Endothelial cell of umbilical vein (primary cell): ENCODE results near the gene VEGFA. TPM values are rescaled to one million over a fixed set of nuclear protein-coding genes. Genes with fewer than 3 reads are reported as not detected.
A peak's percentile ranks its signal among the peaks of the same experiment; 100 is the strongest.

Source experiments
- BruUV-seq: library from RNA; stranded (reverse); fragments of 400-500 nt; replicated peaks from 2 replicates; lab custom pipeline; 2021; lab: Mats Ljungman, UMichigan
- CTCF ChIA-PET: fragments of 300-600, 350-600 bp; sonication (Branson Sonifier 250); formaldehyde crosslinking; loops from one replicate; lab custom pipeline; 2021; ENCODE audit warnings: antibody characterized with exemption, inconsistent platforms; lab: Charles Lee
- POLR2A ChIA-PET: fragments of 300-600, 350-600 bp; sonication (Branson Sonifier 250); formaldehyde crosslinking; loops from one replicate; lab custom pipeline; 2021; ENCODE audit warnings: antibody characterized with exemption, inconsistent platforms; lab: Charles Lee
- DNase-seq: peaks from one replicate; pipeline ENCODE4 v3.0.0-alpha.2; 2011; ENCODE audit warnings: low read depth, low spot score
- FAIRE-seq: peaks from 2 replicates; lab custom pipeline; 2011; peaks lifted over from hg19 to GRCh38; lab: Jason Lieb, UNC
- H2AFZ ChIP-seq: 2 replicates; pipeline ENCODE4 v1.6.0; 2012; ENCODE audit warnings: low read depth, low read length, control low read depth, inconsistent platforms
- H3K27ac ChIP-seq: 2 replicates; pipeline ENCODE4 v1.5.1; 2011; ENCODE audit warnings: low read depth, mild to moderate bottlenecking, control low read depth, low read length, moderate library complexity; ENCODE audit not compliant: insufficient read depth
- H3K27me3 ChIP-seq, 2 experiments: 2 replicates each; pipeline versions ENCODE4 v1.6.0 to v1.6.1; 2011; ENCODE audit warnings: low read length in 2 of 2, mixed read lengths in 1 of 2; ENCODE audit not compliant: control insufficient read depth in 2 of 2, insufficient read depth in 2 of 2
- H3K36me3 ChIP-seq, 2 experiments: 2 replicates in 1 of 2; 3 replicates in 1 of 2; pipeline ENCODE4 v1.5.1; 2011; ENCODE audit warnings: low read length in 2 of 2, mild to moderate bottlenecking in 1 of 2, moderate library complexity in 1 of 2; ENCODE audit not compliant: control insufficient read depth in 2 of 2, insufficient read depth in 2 of 2; ENCODE audit errors: extremely low read depth in 1 of 2
- H3K4me1 ChIP-seq: 3 replicates; pipeline ENCODE4 v1.5.1; 2011; ENCODE audit warnings: mild to moderate bottlenecking, low read length; ENCODE audit not compliant: control insufficient read depth, insufficient read depth; ENCODE audit errors: extremely low read depth
- H3K4me2 ChIP-seq: 2 replicates; pipeline ENCODE4 v1.6.1; 2011; ENCODE audit warnings: low read length, control low read depth, mixed read lengths; ENCODE audit not compliant: insufficient read depth
- H3K4me3 ChIP-seq, 3 experiments: fragments of 200-600 bp in 1 of 3; sonication (generic), shearing (Covaris generic) in 1 of 3; replicated peaks in 1 of 3; 2 replicates each; pipeline ENCODE4 v1.5.1; 2011 to 2016; ENCODE audit warnings: control low read depth in 3 of 3, low read length in 3 of 3, mild to moderate bottlenecking in 2 of 3, inconsistent platforms in 1 of 3, low read depth in 1 of 3, moderate library complexity in 1 of 3; ENCODE audit not compliant: insufficient read depth in 1 of 3
- H3K79me2 ChIP-seq: 2 replicates; pipeline ENCODE4 v1.6.0; 2012; ENCODE audit warnings: low read length, inconsistent platforms; ENCODE audit not compliant: control insufficient read depth, insufficient read depth
- H3K9ac ChIP-seq: replicated peaks from 2 replicates; pipeline ENCODE3; 2011; ENCODE audit warnings: low read length, control low read depth; ENCODE audit not compliant: insufficient read depth; ENCODE audit errors: extremely low read depth
- H3K9me1 ChIP-seq: replicated peaks from 3 replicates; pipeline ENCODE4 v1.6.0; 2011; ENCODE audit warnings: mild to moderate bottlenecking, low read length; ENCODE audit not compliant: control insufficient read depth, insufficient read depth; ENCODE audit errors: extremely low read depth
- H3K9me3 ChIP-seq: replicated peaks from 2 replicates; pipeline ENCODE4 v1.5.1; 2012; ENCODE audit warnings: low read length, inconsistent platforms; ENCODE audit not compliant: control insufficient read depth, insufficient read depth
- H4K20me1 ChIP-seq: replicated peaks from 2 replicates; pipeline ENCODE3; 2011; ENCODE audit warnings: mild to moderate bottlenecking, low read length; ENCODE audit not compliant: control insufficient read depth, insufficient read depth; ENCODE audit errors: extremely low read depth
- EZH2 ChIP-seq: IDR thresholded peaks from 2 replicates; pipeline ENCODE4 v1.6.1; 2012; ENCODE audit warnings: borderline replicate concordance, low read depth, mild to moderate bottlenecking, moderate library complexity, low read length, inconsistent platforms; ENCODE audit not compliant: severe bottlenecking
- FOS ChIP-seq: IDR thresholded peaks from 2 replicates; pipeline ENCODE4 v1.6.1; 2011; ENCODE audit warnings: mild to moderate bottlenecking, low read length, moderate library complexity, borderline replicate concordance; ENCODE audit not compliant: insufficient read depth
- GATA2 ChIP-seq: IDR thresholded peaks from 2 replicates; pipeline ENCODE4 v1.7.0; 2011; ENCODE audit warnings: low read depth, mild to moderate bottlenecking, moderate library complexity, mixed read lengths, low read length; ENCODE audit not compliant: insufficient read length, insufficient read depth
- JUN ChIP-seq: IDR thresholded peaks from 2 replicates; pipeline ENCODE4 v1.6.1; 2011; ENCODE audit warnings: borderline replicate concordance, low read depth; ENCODE audit not compliant: insufficient read length, insufficient read depth
- MYC ChIP-seq: IDR thresholded peaks from one replicate; pipeline ENCODE4 v1.6.1; 2011; ENCODE audit warnings: mild to moderate bottlenecking, low read depth, low read length
- POLR2A ChIP-seq: IDR thresholded peaks from 2 replicates; pipeline ENCODE4 v1.6.1; 2012; ENCODE audit warnings: low read depth, mild to moderate bottlenecking, control low read depth, low read length
- POLR2AphosphoS5 ChIP-seq: IDR thresholded peaks from 2 replicates; pipeline ENCODE4 v1.6.1; 2012; ENCODE audit warnings: low read depth, mild to moderate bottlenecking, control low read depth, low read length, moderate library complexity; ENCODE audit not compliant: insufficient read depth
- dilution Hi-C: fragments of 300-500 bp; cut with MboI; formaldehyde crosslinking; loops from one replicate; pipeline ENCODE4 v1.15.0; 2019; ENCODE audit warnings: low sequenced_read_pairs; ENCODE audit not compliant: extremely low pct_ligation_motif_present
- intact Hi-C: fragments of 100-400 bp; cut with micrococcal nuclease; formaldehyde crosslinking; loops from one replicate; pipeline ENCODE4 v1.10.0; 2022
- polyA plus RNA-seq, 4 experiments: library from polyadenylated mRNA; depleted of rRNA in 3 of 4; stranded (reverse) in 3 of 4; unstranded in 1 of 4; fragments of >200 nt; gene quantifications; 2 replicates each; pipeline versions ENCODE4 v1.2.1 to v1.2.3, GENCODE V29; 2011 to 2012; ENCODE audit warnings: missing spikeins in 1 of 4
- total RNA-seq: library from RNA; stranded (reverse); gene quantifications from 2 replicates; pipeline ENCODE4 v1.2.3, GENCODE V29; 2021
- TF ChIP-seq, protein P1 (sequence below): IDR thresholded peaks from 2 replicates; pipeline ENCODE4 v1.6.1; 2011; ENCODE audit not compliant: insufficient read depth, insufficient read length
- TF ChIP-seq, protein P2 (sequence below), 2 donors: IDR thresholded peaks; 1 replicate in 1 of 2; 2 replicates in 1 of 2; pipeline ENCODE4 v1.5.1; 2011; ENCODE audit warnings: low read length in 2 of 2, mild to moderate bottlenecking in 2 of 2, moderate library complexity in 2 of 2, control low read depth in 1 of 2, inconsistent platforms in 1 of 2, low read depth in 1 of 2; ENCODE audit not compliant: insufficient read depth in 1 of 2; ENCODE audit errors: extremely low read depth in 1 of 2

The VEGFA gene
- total and polyA plus RNA-seq, 2 donors (not counting 3 experiments of a cell fraction or from before 2014, with no cell fraction given) = 18.1 to 19.9 TPM

- dilution Hi-C loops (no loop called here), intact Hi-C loops (loop anchor here (1.0 to 5.0 kb wide), 5 partner anchors 65 to 285 kb away; no protein-coding TSS in a partner anchor)
- TF ChIP-seq JUN (no peak), FOS (no peak), EZH2 (no peak), POLR2AphosphoS5 (no peak), POLR2A (no peak), MYC (no peak), GATA2 (no peak)
- TF ChIP-seq, protein P1, sequence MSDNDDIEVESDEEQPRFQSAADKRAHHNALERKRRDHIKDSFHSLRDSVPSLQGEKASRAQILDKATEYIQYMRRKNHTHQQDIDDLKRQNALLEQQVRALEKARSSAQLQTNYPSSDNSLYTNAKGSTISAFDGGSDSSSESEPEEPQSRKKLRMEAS = no peak
- TF ChIP-seq, protein P2, sequence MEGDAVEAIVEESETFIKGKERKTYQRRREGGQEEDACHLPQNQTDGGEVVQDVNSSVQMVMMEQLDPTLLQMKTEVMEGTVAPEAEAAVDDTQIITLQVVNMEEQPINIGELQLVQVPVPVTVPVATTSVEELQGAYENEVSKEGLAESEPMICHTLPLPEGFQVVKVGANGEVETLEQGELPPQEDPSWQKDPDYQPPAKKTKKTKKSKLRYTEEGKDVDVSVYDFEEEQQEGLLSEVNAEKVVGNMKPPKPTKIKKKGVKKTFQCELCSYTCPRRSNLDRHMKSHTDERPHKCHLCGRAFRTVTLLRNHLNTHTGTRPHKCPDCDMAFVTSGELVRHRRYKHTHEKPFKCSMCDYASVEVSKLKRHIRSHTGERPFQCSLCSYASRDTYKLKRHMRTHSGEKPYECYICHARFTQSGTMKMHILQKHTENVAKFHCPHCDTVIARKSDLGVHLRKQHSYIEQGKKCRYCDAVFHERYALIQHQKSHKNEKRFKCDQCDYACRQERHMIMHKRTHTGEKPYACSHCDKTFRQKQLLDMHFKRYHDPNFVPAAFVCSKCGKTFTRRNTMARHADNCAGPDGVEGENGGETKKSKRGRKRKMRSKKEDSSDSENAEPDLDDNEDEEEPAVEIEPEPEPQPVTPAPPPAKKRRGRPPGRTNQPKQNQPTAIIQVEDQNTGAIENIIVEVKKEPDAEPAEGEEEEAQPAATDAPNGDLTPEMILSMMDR (IDR thresholded peaks at IDR 0.05; ENCODE audit: extremely low read depth in 1 of 2, insufficient read depth in 1 of 2, low read depth in 1 of 2, low read length in 2 of 2) = no peak
- Histone ChIP-seq H3K4me1 (peaks cover 19% of the 10 kb centered on the region), H3K9ac (peak overlapping the region; percentile 90), H2AFZ (peak overlapping the region; percentile 20), H3K36me3 (peaks cover 0 to 1% of the 10 kb centered on the region in 2 experiments), H3K9me3 (no peaks in the 10 kb centered on the region), H3K27me3 (no peaks in the 10 kb centered on the region), H4K20me1 (no peaks in the 10 kb centered on the region), H3K4me2 (peak overlapping the region; percentile 86), H3K4me3 (peak overlapping the region in 1 of 3 experiments; percentile 75), H3K9me1 (no peaks in the 10 kb centered on the region), H3K79me2 (peaks cover 16% of the 10 kb centered on the region), H3K27ac (peak overlapping the region; percentile 71)
- ChIA-PET CTCF (interaction anchor here (0.6 to 5.6 kb wide), 17 partner anchors 10 to 318 kb away, joined by 3 to 141 read pairs (median 4); partner anchors contain the start of genes MAD2L1BP and RSPH9), POLR2A (interaction anchor here (1.1 kb wide), 1 partner anchor 104 kb away, joined by 3 read pairs; no protein-coding TSS in a partner anchor)
- DNase-seq (no peak), FAIRE-seq (no peak)
- BruUV-seq = no TSS peak
Observed at GRCh38 chr6:43772681-43773049, 2.7 kb downstream of the VEGFA start.
